Endothelial cell of umbilical vein (primary cell): Measurements from ENCODE around the gene SLC31A2.

ENCODE experiments used
- EZH2 ChIP-seq: IDR thresholded peaks from 2 replicates; pipeline ENCODE4 v1.6.1; 2012; ENCODE audit warnings: borderline replicate concordance, low read depth, mild to moderate bottlenecking, moderate library complexity, low read length, inconsistent platforms; ENCODE audit not compliant: severe bottlenecking
- FOS ChIP-seq: IDR thresholded peaks from 2 replicates; pipeline ENCODE4 v1.6.1; 2011; ENCODE audit warnings: mild to moderate bottlenecking, low read length, moderate library complexity, borderline replicate concordance; ENCODE audit not compliant: insufficient read depth
- POLR2A ChIP-seq: IDR thresholded peaks from 2 replicates; pipeline ENCODE4 v1.6.1; 2012; ENCODE audit warnings: low read depth, mild to moderate bottlenecking, control low read depth, low read length
- TF ChIP-seq, protein P1 (sequence below), 2 donors: IDR thresholded peaks; 1 replicate in 1 of 2; 2 replicates in 1 of 2; pipeline ENCODE4 v1.5.1; 2011; ENCODE audit warnings: low read length in 2 of 2, mild to moderate bottlenecking in 2 of 2, moderate library complexity in 2 of 2, control low read depth in 1 of 2, inconsistent platforms in 1 of 2, low read depth in 1 of 2; ENCODE audit not compliant: insufficient read depth in 1 of 2; ENCODE audit errors: extremely low read depth in 1 of 2

DNA sequence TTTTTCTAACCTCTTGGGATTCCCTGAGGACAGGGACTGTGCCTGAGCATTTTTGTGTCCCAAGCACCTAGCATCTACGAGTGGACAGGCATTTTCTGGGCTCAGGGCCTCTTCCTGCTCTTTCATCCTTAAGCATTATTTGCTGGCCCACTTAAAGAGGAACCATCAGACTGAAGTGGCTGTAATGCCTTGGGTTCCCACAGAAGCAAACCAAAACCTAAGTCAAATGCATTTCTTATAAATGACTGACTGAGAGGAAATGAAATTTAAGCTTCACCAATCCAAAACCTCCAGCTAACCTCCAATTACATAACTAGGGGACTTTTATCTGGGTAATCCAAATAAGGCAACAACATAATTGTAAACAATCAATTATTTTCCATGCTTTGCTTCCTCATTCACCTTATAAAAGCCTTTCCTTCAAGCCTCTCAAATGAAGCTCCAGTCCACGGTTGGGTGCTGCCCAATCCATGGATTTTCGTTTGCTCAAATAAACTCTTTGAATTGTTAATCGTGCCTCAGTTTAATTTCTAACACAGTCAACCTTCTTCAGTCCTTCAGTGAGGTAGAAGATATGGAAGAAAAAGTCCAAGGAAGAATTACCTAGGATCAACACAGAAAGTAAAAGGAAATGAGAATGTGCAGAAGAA, 25.3 kb upstream of the SLC31A2 start:
- TF ChIP-seq, protein P1, sequence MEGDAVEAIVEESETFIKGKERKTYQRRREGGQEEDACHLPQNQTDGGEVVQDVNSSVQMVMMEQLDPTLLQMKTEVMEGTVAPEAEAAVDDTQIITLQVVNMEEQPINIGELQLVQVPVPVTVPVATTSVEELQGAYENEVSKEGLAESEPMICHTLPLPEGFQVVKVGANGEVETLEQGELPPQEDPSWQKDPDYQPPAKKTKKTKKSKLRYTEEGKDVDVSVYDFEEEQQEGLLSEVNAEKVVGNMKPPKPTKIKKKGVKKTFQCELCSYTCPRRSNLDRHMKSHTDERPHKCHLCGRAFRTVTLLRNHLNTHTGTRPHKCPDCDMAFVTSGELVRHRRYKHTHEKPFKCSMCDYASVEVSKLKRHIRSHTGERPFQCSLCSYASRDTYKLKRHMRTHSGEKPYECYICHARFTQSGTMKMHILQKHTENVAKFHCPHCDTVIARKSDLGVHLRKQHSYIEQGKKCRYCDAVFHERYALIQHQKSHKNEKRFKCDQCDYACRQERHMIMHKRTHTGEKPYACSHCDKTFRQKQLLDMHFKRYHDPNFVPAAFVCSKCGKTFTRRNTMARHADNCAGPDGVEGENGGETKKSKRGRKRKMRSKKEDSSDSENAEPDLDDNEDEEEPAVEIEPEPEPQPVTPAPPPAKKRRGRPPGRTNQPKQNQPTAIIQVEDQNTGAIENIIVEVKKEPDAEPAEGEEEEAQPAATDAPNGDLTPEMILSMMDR (IDR thresholded peaks at IDR 0.05; ENCODE audit: extremely low read depth in 1 of 2, insufficient read depth in 1 of 2, low read depth in 1 of 2, low read length in 2 of 2) = no peak
- TF ChIP-seq EZH2 (no peak), FOS (no peak), POLR2A (no peak)
